Vagina (tissue), 2 donors: Measurements from ENCODE around the gene GAD1.
A peak's percentile ranks its signal among the peaks of the same experiment; 100 is the strongest.

Experiments
- CTCF ChIP-seq, 3 experiments: fragments of 450-650 bp in 2 of 3; fragments of 200-600 bp in 1 of 3; sonication (generic) in 1 of 3; IDR thresholded peaks; one replicate each; pipeline ENCODE4 v1.5.1; 2017 to 2019; ENCODE audit warnings: antibody characterized with exemption in 3 of 3, mild to moderate bottlenecking in 2 of 3, moderate library complexity in 2 of 3
- POLR2A ChIP-seq, 2 donors: fragments of 450-650 bp; IDR thresholded peaks; one replicate each; pipeline ENCODE4 v1.6.1; 2017; ENCODE audit warnings: antibody characterized with exemption in 2 of 2, mild to moderate bottlenecking in 2 of 2, moderate library complexity in 2 of 2
- POLR2AphosphoS5 ChIP-seq, 2 donors: sonication (generic); formaldehyde crosslinking; IDR thresholded peaks; one replicate each; pipeline ENCODE4 v1.9.0; 2017; ENCODE audit warnings: antibody characterized with exemption in 2 of 2, mild to moderate bottlenecking in 2 of 2, low read depth in 1 of 2; ENCODE audit not compliant: insufficient read depth in 1 of 2

DNA sequence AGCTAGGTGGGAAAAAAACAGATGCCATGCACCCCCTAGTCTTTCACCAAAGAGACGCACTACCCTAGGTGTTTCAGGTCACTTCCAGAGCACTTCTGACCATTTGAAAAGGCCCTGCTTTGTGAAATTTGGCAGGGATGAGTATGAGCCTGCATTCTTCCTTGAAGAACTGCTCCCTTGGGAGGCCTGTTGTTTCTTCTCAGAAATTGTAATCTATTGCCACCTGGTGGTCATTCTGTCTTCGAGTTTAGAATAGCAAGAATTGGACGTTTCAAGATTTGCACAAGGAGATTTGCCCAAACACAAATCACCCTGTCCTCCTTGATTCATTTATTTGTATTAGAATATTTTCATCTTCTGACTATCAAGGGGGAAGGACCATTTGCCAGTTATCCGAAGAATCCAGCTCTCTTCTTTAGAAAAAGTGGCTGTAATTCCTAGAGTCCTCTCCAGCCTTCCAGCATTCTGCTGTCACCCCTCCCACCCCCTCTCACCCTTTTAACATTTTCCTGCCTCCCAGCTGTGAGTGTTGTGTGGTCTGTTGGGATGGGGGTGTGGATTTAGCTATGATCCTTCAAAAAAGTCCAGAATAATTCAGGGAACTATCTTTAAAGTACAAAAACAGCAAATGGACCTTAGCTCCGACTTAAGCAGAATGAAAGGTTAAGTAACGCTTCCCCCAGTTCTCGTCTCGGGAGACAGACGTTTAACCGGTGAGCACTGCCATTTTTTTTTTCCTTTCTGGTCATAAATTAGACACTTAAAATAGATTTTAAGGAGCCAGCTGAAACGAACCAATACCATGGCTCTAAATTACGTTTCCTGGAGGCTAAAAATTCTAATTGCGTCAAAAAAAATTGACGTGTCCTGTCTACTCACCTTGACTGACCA is 3.7 kb upstream of the GAD1 start:
- TF ChIP-seq CTCF (IDR thresholded peaks at IDR 0.05) (peak; percentile 51 to 71 (median 59)), POLR2A (IDR thresholded peaks at IDR 0.05) (no peak), POLR2AphosphoS5 (IDR thresholded peaks at IDR 0.05; ENCODE audit: insufficient read depth in 1 of 2, low read depth in 1 of 2) (no peak)
